Adipocyte (in vitro differentiated cells): Measurements from ENCODE around the gene TMEM117.
A peak's percentile ranks its signal among the peaks of the same experiment; 100 is the strongest.

Experiments
- DNase-seq: peaks from one replicate; pipeline ENCODE4 v3.0.0-alpha.2; 2015; ENCODE audit warnings: low read depth
- H3K27me3 ChIP-seq: replicated peaks from 2 replicates; pipeline ENCODE4 v1.7.0; 2013; ENCODE audit warnings: mild to moderate bottlenecking, low read length, moderate library complexity; ENCODE audit not compliant: control insufficient read depth, insufficient read depth
- H3K36me3 ChIP-seq: 2 replicates; pipeline ENCODE4 v1.7.0; 2013; ENCODE audit warnings: low read length, mild to moderate bottlenecking, moderate library complexity; ENCODE audit not compliant: control insufficient read depth, insufficient read depth, severe bottlenecking
- H3K4me1 ChIP-seq: 2 replicates; pipeline ENCODE4 v1.7.0; 2013; ENCODE audit warnings: mild to moderate bottlenecking, low read length, moderate library complexity; ENCODE audit not compliant: control insufficient read depth, insufficient read depth
- H3K4me3 ChIP-seq: 2 replicates; pipeline ENCODE4 v1.7.0; 2013; ENCODE audit warnings: mild to moderate bottlenecking, low read length, moderate library complexity
- H3K9ac ChIP-seq: 2 replicates; pipeline ENCODE4 v1.7.0; 2013; ENCODE audit warnings: mild to moderate bottlenecking, low read length, moderate library complexity
- H3K9me3 ChIP-seq: 2 replicates; pipeline ENCODE4 v1.7.0; 2013; ENCODE audit warnings: mild to moderate bottlenecking, low read length, moderate library complexity; ENCODE audit not compliant: control insufficient read depth

The TMEM117 gene

GRCh38 chr12:43812926-43813325 is 23.0 kb upstream of the TMEM117 start:
- Histone ChIP-seq H3K27me3 (no peaks in the 10 kb centered on the region), H3K4me3 (no peak overlapping the region), H3K4me1 (no peaks in the 10 kb centered on the region), H3K36me3 (no peaks in the 10 kb centered on the region), H3K9ac (no peak overlapping the region), H3K9me3 (no peaks in the 10 kb centered on the region)
- DNase-seq = no peak

GRCh38 chr12:43815416-43815815 is 20.5 kb upstream of the TMEM117 start:
- H3K36me3 ChIP-seq = no peaks in the 10 kb centered on the region
- no peaks in the 10 kb centered on the region for H3K27me3 ChIP-seq
- no peak for DNase-seq
- no peak overlapping the region for H3K4me3 ChIP-seq
- H3K9ac ChIP-seq = no peak overlapping the region
- no peaks in the 10 kb centered on the region for H3K4me1 ChIP-seq
- H3K9me3 ChIP-seq = no peaks in the 10 kb centered on the region

GRCh38 chr12:43816168-43816567 is 19.7 kb upstream of the TMEM117 start:
- H3K4me3 ChIP-seq = no peak overlapping the region
- no peak overlapping the region for H3K9ac ChIP-seq
- no peaks in the 10 kb centered on the region for H3K9me3 ChIP-seq
- H3K36me3 ChIP-seq = no peaks in the 10 kb centered on the region
- no peaks in the 10 kb centered on the region for H3K4me1 ChIP-seq
- DNase-seq = no peak
- H3K27me3 ChIP-seq = no peaks in the 10 kb centered on the region

GRCh38 chr12:43824207-43824775 is 11.6 kb upstream of the TMEM117 start:
- H3K4me3 ChIP-seq = no peak overlapping the region
- peaks cover 2% of the 10 kb centered on the region for H3K4me1 ChIP-seq
- no peaks in the 10 kb centered on the region for H3K27me3 ChIP-seq
- H3K36me3 ChIP-seq = no peaks in the 10 kb centered on the region
- H3K9me3 ChIP-seq = no peaks in the 10 kb centered on the region
- no peak overlapping the region for H3K9ac ChIP-seq
- no peak for DNase-seq

GRCh38 chr12:43826681-43827080 is 9.2 kb upstream of the TMEM117 start:
- H3K4me1 ChIP-seq = peaks cover 6% of the 10 kb centered on the region
- H3K36me3 ChIP-seq = no peaks in the 10 kb centered on the region
- no peaks in the 10 kb centered on the region for H3K9me3 ChIP-seq
- no peak overlapping the region for H3K4me3 ChIP-seq
- no peaks in the 10 kb centered on the region for H3K27me3 ChIP-seq
- peak; percentile 51 for DNase-seq
- no peak overlapping the region for H3K9ac ChIP-seq

- Histone ChIP-seq H3K4me3 (no peak overlapping the region), H3K36me3 (no peaks in the 10 kb centered on the region), H3K27me3 (no peaks in the 10 kb centered on the region), H3K9ac (no peak overlapping the region), H3K4me1 (peaks cover 6% of the 10 kb centered on the region), H3K9me3 (no peaks in the 10 kb centered on the region)
- no peak for DNase-seq
These were observed 8.8 kb upstream of the TMEM117 start for GRCh38 chr12:43827093-43827492.

GRCh38 chr12:43832463-43833168 is 3.3 kb upstream of the TMEM117 start:
- no peak for DNase-seq
- H3K36me3 ChIP-seq = no peaks in the 10 kb centered on the region
- H3K9ac ChIP-seq = no peak overlapping the region
- H3K4me3 ChIP-seq = no peak overlapping the region
- H3K27me3 ChIP-seq = no peaks in the 10 kb centered on the region
- peaks cover 20% of the 10 kb centered on the region for H3K4me1 ChIP-seq
- H3K9me3 ChIP-seq = no peaks in the 10 kb centered on the region

- H3K27me3 ChIP-seq = no peaks in the 10 kb centered on the region
These were observed 621 bp upstream of the TMEM117 start for GRCh38 chr12:43835264-43835655.

GRCh38 chr12:43836475-43836989 is 651 bp downstream of the TMEM117 start:
- H3K27me3 ChIP-seq = no peaks in the 10 kb centered on the region
- DNase-seq = peak; percentile 61
- H3K4me1 ChIP-seq = peaks cover 13% of the 10 kb centered on the region

More at GRCh38 chr12:43835264-43835655, 621 bp upstream of the TMEM117 start:
- DNase-seq = no peak
- no peaks in the 10 kb centered on the region for H3K36me3 ChIP-seq
- peak overlapping the region; percentile 95 for H3K4me3 ChIP-seq
- peaks cover 13% of the 10 kb centered on the region for H3K4me1 ChIP-seq
- no peaks in the 10 kb centered on the region for H3K9me3 ChIP-seq
- peak overlapping the region; percentile 95 for H3K9ac ChIP-seq

GRCh38 chr12:43840338-43840737 is 4.5 kb downstream of the TMEM117 start:
- no peaks in the 10 kb centered on the region for H3K36me3 ChIP-seq
- peaks cover 8% of the 10 kb centered on the region for H3K4me1 ChIP-seq
- no peaks in the 10 kb centered on the region for H3K9me3 ChIP-seq
- H3K9ac ChIP-seq = no peak overlapping the region
- no peak for DNase-seq
- no peaks in the 10 kb centered on the region for H3K27me3 ChIP-seq
- no peak overlapping the region for H3K4me3 ChIP-seq

More at GRCh38 chr12:43836475-43836989, 651 bp downstream of the TMEM117 start:
- Histone ChIP-seq H3K9me3 (no peaks in the 10 kb centered on the region), H3K36me3 (no peaks in the 10 kb centered on the region), H3K9ac (peak overlapping the region; percentile 95), H3K4me3 (peak overlapping the region; percentile 95)

- no peak overlapping the region for H3K4me3 ChIP-seq
- no peaks in the 10 kb centered on the region for H3K9me3 ChIP-seq
- peak; percentile 63 for DNase-seq
- H3K9ac ChIP-seq = no peak overlapping the region
- H3K27me3 ChIP-seq = no peaks in the 10 kb centered on the region
- H3K4me1 ChIP-seq = peaks cover 7% of the 10 kb centered on the region
- H3K36me3 ChIP-seq = no peaks in the 10 kb centered on the region
These were observed 5.4 kb downstream of the TMEM117 start for GRCh38 chr12:43841253-43841652.
